ENCODE results near the gene CSGALNACT2.

The CSGALNACT2 gene

GRCh38 chr10:43233601-43234430 lies 95.6 kb downstream of the CSGALNACT2 start:
- Histone ChIP-seq H3K4me1 (ENCODE audit: control insufficient read depth, insufficient read depth, low read length) (peaks cover 11% of the 10 kb centered on the region), H3K36me3 (ENCODE audit: control insufficient read depth in 2 of 2, insufficient read depth in 2 of 2, low read length in 2 of 2) (no peaks in the 10 kb centered on the region), H3K27ac (ENCODE audit: low read length) (no peak overlapping the region), H3K9ac (ENCODE audit: low read length in 2 of 2) (no peak overlapping the region), H3K9me3 (ENCODE audit: control insufficient read depth in 2 of 2, low read length in 2 of 2) (no peaks in the 10 kb centered on the region), H3K4me3 (ENCODE audit: low read length in 2 of 2) (no peak overlapping the region), H3K27me3 (ENCODE audit: control insufficient read depth in 1 of 2, insufficient read depth in 2 of 2, low read length in 2 of 2) (peaks cover 15 to 21% of the 10 kb centered on the region in 2 donors)

DNA sequence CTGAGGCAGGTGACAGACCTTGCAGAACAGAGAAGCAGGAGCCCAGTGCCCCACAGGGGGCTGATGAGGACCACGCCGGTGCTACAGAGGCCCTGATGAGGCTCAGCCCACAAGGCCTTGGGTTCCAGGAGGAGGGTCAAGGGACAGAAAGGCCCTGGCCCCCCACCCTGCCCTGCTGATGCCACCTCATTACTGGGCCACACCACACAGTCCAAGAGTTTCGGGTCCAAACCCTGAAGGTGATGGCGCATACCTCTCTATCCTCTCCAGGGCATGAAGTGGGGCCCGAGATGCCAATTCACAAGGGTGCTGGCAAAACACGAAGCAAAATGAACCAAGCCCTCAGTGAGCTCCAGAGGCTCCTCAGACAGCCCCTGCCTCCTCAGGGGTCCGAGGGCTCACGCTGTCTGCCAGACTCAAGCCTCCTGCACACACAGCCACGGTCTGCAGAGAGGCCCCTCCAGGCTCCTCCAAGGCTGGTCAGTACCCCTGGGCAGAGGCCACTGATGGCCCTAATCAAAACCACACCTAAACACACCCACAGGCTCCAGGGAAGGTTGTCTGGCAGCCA lies 96.3 kb downstream of the CSGALNACT2 start:
- Histone ChIP-seq H3K4me1 (ENCODE audit: control insufficient read depth, insufficient read depth, low read length) (peaks cover 5% of the 10 kb centered on the region), H3K36me3 (ENCODE audit: control insufficient read depth in 2 of 2, insufficient read depth in 2 of 2, low read length in 2 of 2) (no peaks in the 10 kb centered on the region), H3K9me3 (ENCODE audit: control insufficient read depth in 2 of 2, low read length in 2 of 2) (no peaks in the 10 kb centered on the region), H3K9ac (ENCODE audit: low read length in 2 of 2) (no peak overlapping the region), H3K27ac (ENCODE audit: low read length) (no peak overlapping the region), H3K4me3 (ENCODE audit: low read length in 2 of 2) (no peak overlapping the region), H3K27me3 (ENCODE audit: control insufficient read depth in 1 of 2, insufficient read depth in 2 of 2, low read length in 2 of 2) (peaks cover 13 to 14% of the 10 kb centered on the region in 2 donors)
